ENCODE results near the gene SHISAL2A. TPM values are rescaled to one million over a fixed set of nuclear protein-coding genes. Genes with fewer than 3 reads are reported as not detected.

The SHISAL2A gene
- total and polyA plus RNA-seq, 10 of the 15 experiments (the other 5 are each of a cell fraction or from before 2014, with no cell fraction given): 0.18 to 0.67 (median 0.45) TPM

- TF ChIP-seq SIX5 (IDR thresholded peaks at IDR 0.05; ENCODE audit: low read depth, low read length, severe bottlenecking) (no peak), MTA2 (IDR thresholded peaks at IDR 0.05; ENCODE audit: low read depth) (peak; percentile 76; the same call in 1 of the 2 replicates), CBFB (IDR thresholded peaks at IDR 0.05; ENCODE audit: low read depth) (peak; percentile 26; the same call in 1 of the 2 replicates), SRF (IDR thresholded peaks at IDR 0.05; ENCODE audit: low read depth in 2 of 2, low read length in 2 of 2) (0 out of 4 replicates have a peak, but pooled peaks of 1 of the 2 experiments have one; percentile 42), TBL1XR1 (IDR thresholded peaks at IDR 0.05; ENCODE audit: low read depth, low read length) (peak; percentile 81; the same call in 1 of the 2 replicates), PRDM15 (CRISPR knock-in tag; IDR thresholded peaks at IDR 0.05) (no peak), MYB (IDR thresholded peaks at IDR 0.05; ENCODE audit: borderline replicate concordance, low read depth, low read length) (0 out of 2 replicates have a peak, but pooled peaks have one; percentile 10), CUX1 (IDR thresholded peaks at IDR 0.05; ENCODE audit: insufficient replicate concordance, low read depth, low read length) (no peak), IKZF1 (conservative IDR thresholded peaks at IDR 0.05) (peak; percentile 90), IRF5 (IDR thresholded peaks at IDR 0.05; ENCODE audit: borderline replicate concordance) (no peak), ELK1 (IDR thresholded peaks at IDR 0.05; ENCODE audit: low read depth, low read length) (peak; percentile 50; the same call in 1 of the 2 replicates), TARDBP (IDR thresholded peaks at IDR 0.05; ENCODE audit: borderline replicate concordance) (no peak), ZBTB33 (IDR thresholded peaks at IDR 0.05) (no peak)
These were observed 4.0 kb downstream of the SHISAL2A start (continued) for GRCh38 chr1:52636721-52637695.
